HL-60/S4 (cell line): ENCODE results near the gene DUSP22.
"Not testable (repeated sequence)": the region's sequence is repeated elsewhere in the genome, so short reads cannot be mapped to it uniquely, and the experiment has no call there.

Experiments used
- in situ Hi-C: fragments of 300-500 bp; cut with MboI; formaldehyde crosslinking; loops from 2 replicates; pipeline ENCODE4 v1.14.3; 2022; ENCODE audit warnings: low sequenced_read_pairs

Gene DUSP22

GRCh38 chr6:291697-292505, at the start of gene DUSP22:
Gene DUSP22 (plus strand): TSS chr6:292487. CDS start chr6:292540, 53 bp downstream.
- in situ Hi-C loops, result no loop called here

GRCh38 chr6:246352-246751, 45.9 kb upstream of the DUSP22 start:
- in situ Hi-C loops, result no loop called here

GRCh38 chr6:247351-247750, 44.9 kb upstream of the DUSP22 start:
- in situ Hi-C loops, result no loop called here

GRCh38 chr6:248046-248445, 44.2 kb upstream of the DUSP22 start:
- in situ Hi-C loops, result not testable (repeated sequence)

- in situ Hi-C loops, result no loop called here
Measured at GRCh38 chr6:250676-251075, 41.6 kb upstream of the DUSP22 start.

- in situ Hi-C loops, result no loop called here
Measured at GRCh38 chr6:251920-252319, 40.4 kb upstream of the DUSP22 start.

GRCh38 chr6:252775-253535, 39.3 kb upstream of the DUSP22 start:
- in situ Hi-C loops, result no loop called here

GRCh38 chr6:254016-254415, 38.3 kb upstream of the DUSP22 start:
- in situ Hi-C loops, result no loop called here

- in situ Hi-C loops, result no loop called here
Measured at GRCh38 chr6:255041-255750, 37.1 kb upstream of the DUSP22 start.

GRCh38 chr6:255751-256083, 36.6 kb upstream of the DUSP22 start:
- in situ Hi-C loops, result no loop called here

GRCh38 chr6:256169-256568, 36.1 kb upstream of the DUSP22 start:
- in situ Hi-C loops, result no loop called here

- in situ Hi-C loops, result no loop called here
Measured at GRCh38 chr6:257031-257725, 35.1 kb upstream of the DUSP22 start.

GRCh38 chr6:257774-258173, 34.5 kb upstream of the DUSP22 start:
- in situ Hi-C loops, result no loop called here

- in situ Hi-C loops, result no loop called here
Measured at GRCh38 chr6:259316-259715, 33.0 kb upstream of the DUSP22 start.

- in situ Hi-C loops, result no loop called here
Measured at GRCh38 chr6:259901-260508, 32.3 kb upstream of the DUSP22 start.

GRCh38 chr6:264626-265025, 27.7 kb upstream of the DUSP22 start:
- in situ Hi-C loops, result no loop called here

- in situ Hi-C loops, result no loop called here
Measured at GRCh38 chr6:268394-268935, 23.8 kb upstream of the DUSP22 start.

- in situ Hi-C loops, result no loop called here
Measured at GRCh38 chr6:273551-274058, 18.7 kb upstream of the DUSP22 start.

- in situ Hi-C loops, result no loop called here
Measured at GRCh38 chr6:277746-278145, 14.5 kb upstream of the DUSP22 start.

- in situ Hi-C loops, result no loop called here
Measured at GRCh38 chr6:278494-278893, 13.8 kb upstream of the DUSP22 start.
